Prostate gland (tissue), 2 donors: ENCODE data around the gene SIRPB2. TPM values are rescaled to one million over a fixed set of nuclear protein-coding genes. Genes with fewer than 3 reads are reported as not detected.

ENCODE experiments used
- DNase-seq: peaks from one replicate; pipeline ENCODE4 v3.0.0-alpha.2; 2019; ENCODE audit warnings: low spot score
- H3K27ac ChIP-seq, 2 donors: fragments of 200-600 bp; sonication (generic); 2 replicates each; pipeline ENCODE4 v1.5.1; 2017 to 2019
- H3K27me3 ChIP-seq: fragments of 200-600 bp; sonication (generic); replicated peaks from 2 replicates; pipeline ENCODE4 v1.5.1; 2019; ENCODE audit not compliant: insufficient read depth
- H3K36me3 ChIP-seq, 2 donors: fragments of 200-600 bp; sonication (generic); 1 replicate in 1 of 2; 2 replicates in 1 of 2; pipeline versions ENCODE4 v1.5.1 to v1.8.1; 2017 to 2019
- H3K4me1 ChIP-seq: fragments of 200-600 bp; sonication (generic); replicated peaks from 2 replicates; pipeline ENCODE4 v1.5.1; 2019
- H3K4me3 ChIP-seq, 2 donors: fragments of 200-600 bp; sonication (generic); 2 replicates each; pipeline ENCODE4 v1.5.1; 2017 to 2019
- H3K9me3 ChIP-seq: fragments of 200-600 bp; sonication (generic); 2 replicates; pipeline ENCODE4 v1.5.1; 2017
- CTCF ChIP-seq, 4 experiments: fragments of 200-600 bp in 2 of 4; fragments of 450-650 bp in 2 of 4; sonication (generic) in 2 of 4; IDR thresholded peaks; 1 replicate in 3 of 4; 2 replicates in 1 of 4; pipeline ENCODE4 v1.5.1; 2016 to 2019; ENCODE audit warnings: antibody characterized with exemption in 4 of 4, mild to moderate bottlenecking in 2 of 4, moderate library complexity in 2 of 4
- POLR2A ChIP-seq: fragments of 450-650 bp; IDR thresholded peaks from one replicate; pipeline ENCODE4 v1.6.1; 2016; ENCODE audit warnings: antibody characterized with exemption, mild to moderate bottlenecking
- POLR2AphosphoS5 ChIP-seq: sonication (generic); formaldehyde crosslinking; IDR thresholded peaks from one replicate; pipeline ENCODE4 v1.6.1; 2017; ENCODE audit warnings: antibody characterized with exemption
- WGBS: methylation state at CpG from one replicate; pipeline ENCODE4 v1.1.5; 2018; 5-methylcytosine and 5-hydroxymethylcytosine counted together
- intact Hi-C: fragments of 100-400 bp; cut with DNase I; formaldehyde crosslinking; loops from one replicate; pipeline ENCODE4 v1.14.2; 2022
- total RNA-seq, 2 donors: library from RNA; depleted of rRNA; stranded (reverse); fragments of >200 nt; gene quantifications; one replicate each; pipeline ENCODE4 v1.1.0, GENCODE V29; 2016

The SIRPB2 gene
- total RNA-seq, 2 donors from 2014 or later, result 0.36 to 3.2 TPM

GRCh38 chr20:1513801-1514200 lies 22.6 kb upstream of the SIRPB2 start:
- Histone ChIP-seq H3K27me3 (no peaks in the 10 kb centered on the region), H3K4me1 (no peaks in the 10 kb centered on the region), H3K27ac (no peak overlapping the region), H3K4me3 (no peak overlapping the region), H3K9me3 (no peaks in the 10 kb centered on the region), H3K36me3 (no peaks in the 10 kb centered on the region)
- intact Hi-C loops, result no loop called here
- WGBS, result 75% methylated on average over 1 of the region's 1 CpG
- no peak for TF ChIP-seq POLR2A
- TF ChIP-seq POLR2AphosphoS5, result no peak
- TF ChIP-seq CTCF (IDR thresholded peaks at IDR 0.05), result no peak
- no peak for DNase-seq

GRCh38 chr20:1509237-1509636 lies 18.0 kb upstream of the SIRPB2 start:
- intact Hi-C loops, result no loop called here
- Histone ChIP-seq H3K27ac (no peak overlapping the region), H3K36me3 (no peaks in the 10 kb centered on the region), H3K4me3 (no peak overlapping the region), H3K4me1 (no peaks in the 10 kb centered on the region), H3K27me3 (no peaks in the 10 kb centered on the region), H3K9me3 (no peaks in the 10 kb centered on the region)
- DNase-seq, result no peak
- no peak for TF ChIP-seq CTCF (IDR thresholded peaks at IDR 0.05)
- 25% methylated on average over 9 of the region's 9 CpGs for WGBS

- Histone ChIP-seq H3K9me3 (no peaks in the 10 kb centered on the region), H3K27ac (no peak overlapping the region), H3K27me3 (no peaks in the 10 kb centered on the region), H3K36me3 (no peaks in the 10 kb centered on the region), H3K4me3 (no peak overlapping the region), H3K4me1 (no peaks in the 10 kb centered on the region)
- TF ChIP-seq CTCF (IDR thresholded peaks at IDR 0.05) (no peak), POLR2A (no peak), POLR2AphosphoS5 (no peak)
- no peak for DNase-seq
- intact Hi-C loops, result no loop called here
These were observed 17.4 kb upstream of the SIRPB2 start for GRCh38 chr20:1508574-1508973.

DNA sequence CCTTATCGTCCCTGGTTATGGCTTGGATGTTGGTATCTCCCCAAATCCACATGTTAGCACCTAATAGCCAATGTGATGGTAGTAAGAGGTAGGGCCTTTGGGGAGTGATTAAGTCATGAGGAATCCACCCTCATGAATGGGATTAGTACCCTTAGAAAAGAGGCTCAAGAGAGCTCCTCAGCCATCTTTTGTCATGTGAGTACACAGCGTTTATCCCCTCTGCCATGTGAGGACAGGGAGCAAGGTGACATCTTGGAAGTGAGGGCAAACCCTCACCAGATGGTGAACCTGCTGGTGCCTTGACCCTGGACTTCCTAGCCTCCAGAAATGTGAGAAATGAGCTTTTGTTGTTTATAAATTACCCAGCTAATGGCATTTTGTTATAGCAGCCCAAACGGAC lies 16.1 kb upstream of the SIRPB2 start:
- 72% methylated on average over 3 of the region's 3 CpGs for WGBS
- TF ChIP-seq CTCF (IDR thresholded peaks at IDR 0.05), result no peak
- no peak for TF ChIP-seq POLR2AphosphoS5
- no peak for TF ChIP-seq POLR2A
- intact Hi-C loops, result no loop called here

DNA sequence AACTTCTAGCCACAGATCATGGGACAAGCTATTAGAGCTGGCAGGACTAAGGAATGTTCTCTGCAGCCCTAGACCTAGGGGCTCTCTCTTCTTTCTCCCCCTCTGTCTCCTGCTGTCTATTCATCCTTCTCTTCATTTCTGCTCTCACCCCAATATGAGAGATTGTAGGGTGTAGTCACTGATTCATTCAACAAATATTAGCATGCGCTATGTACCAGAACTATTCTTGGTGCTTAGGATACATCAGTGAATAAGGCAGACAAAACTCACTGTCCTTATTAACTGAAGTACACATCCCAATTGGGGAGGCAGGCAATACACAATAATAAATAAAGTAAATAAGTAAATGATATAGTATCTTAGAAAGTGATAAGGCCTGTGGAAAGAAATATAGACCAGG lies 14.7 kb upstream of the SIRPB2 start:
- H3K27me3 ChIP-seq, result no peaks in the 10 kb centered on the region
- 100% methylated on average over 1 of the region's 1 CpG for WGBS

More for the DNA sequence above, 16.1 kb upstream of the SIRPB2 start:
- H3K9me3 ChIP-seq, result no peaks in the 10 kb centered on the region
- DNase-seq, result no peak
- no peaks in the 10 kb centered on the region for H3K27me3 ChIP-seq
- H3K4me1 ChIP-seq, result no peaks in the 10 kb centered on the region
- no peak overlapping the region for H3K27ac ChIP-seq
- no peak overlapping the region for H3K4me3 ChIP-seq
- H3K36me3 ChIP-seq, result no peaks in the 10 kb centered on the region

More for the DNA sequence above, 14.7 kb upstream of the SIRPB2 start:
- Histone ChIP-seq H3K4me1 (no peaks in the 10 kb centered on the region), H3K36me3 (no peaks in the 10 kb centered on the region), H3K27ac (no peak overlapping the region), H3K4me3 (no peak overlapping the region), H3K9me3 (no peaks in the 10 kb centered on the region)
- intact Hi-C loops, result no loop called here
- TF ChIP-seq POLR2AphosphoS5 (no peak), CTCF (IDR thresholded peaks at IDR 0.05) (no peak), POLR2A (no peak)
- DNase-seq, result no peak
